ENCODE data around the gene NME3. TPM values are rescaled to one million over a fixed set of nuclear protein-coding genes. Genes with fewer than 3 reads are reported as not detected.

NME3 gene
- total and polyA plus RNA-seq, 2 of the 13 experiments (the other 11 are each of a cell fraction or from before 2014, with no cell fraction given): 10.4 to 15.9 TPM

GRCh38 chr16:1723450-1724147 lies 47.7 kb downstream of the NME3 start (continued):
- TF ChIP-seq ZNF660 (CRISPR knock-in tag; IDR thresholded peaks at IDR 0.05; ENCODE audit: borderline replicate concordance, low read depth): no peak

DNA sequence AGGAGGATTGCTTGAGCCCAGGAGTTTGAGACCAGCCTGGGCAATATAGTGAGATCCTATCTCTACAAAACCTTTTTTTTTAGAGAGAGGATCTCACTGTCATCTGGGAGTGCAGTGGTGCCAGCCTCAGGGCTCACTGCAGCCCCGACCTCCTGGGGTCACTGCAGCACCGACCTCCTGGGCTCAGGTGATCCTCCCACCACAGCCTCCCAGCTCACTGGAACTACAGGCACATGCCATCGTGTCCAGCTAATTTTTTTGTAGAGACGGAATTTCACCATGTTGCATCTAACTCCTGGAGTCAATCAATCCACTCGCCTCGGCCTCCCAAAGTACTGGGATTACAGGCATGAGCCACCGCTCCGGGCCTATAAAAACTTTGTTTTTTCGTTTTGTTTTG lies 50.0 kb downstream of the NME3 start:
- no peaks in the 10 kb centered on the region for H3K27me3 ChIP-seq (ENCODE audit: control insufficient read depth in 1 of 2, insufficient read depth in 2 of 2, low read length in 2 of 2)
- no TSS peak for BruUV-seq (replicated peaks)
- ChIA-PET POLR2A (no interaction called here), CTCF (ENCODE audit: low intra/inter-chr PET ratio, low total read pairs) (no interaction called here)
- H4K20me1 ChIP-seq (ENCODE audit: insufficient read depth, low read length): peaks cover 10% of the 10 kb centered on the region
- no peak for FAIRE-seq
- peaks cover 10 to 14% of the 10 kb centered on the region in 2 experiments; a peak in 4 of 5 replicates for H3K36me3 ChIP-seq (replicated peaks in 1 of 2; ENCODE audit: control insufficient read depth in 1 of 2, insufficient read depth in 2 of 2, low read length in 2 of 2)
- no peak overlapping the region for H3K4me3 ChIP-seq (replicated peaks in 1 of 3; ENCODE audit: insufficient read depth in 1 of 3, low read depth in 2 of 3, low read length in 3 of 3)
- 90% methylated on average over 9 of the region's 9 CpGs for WGBS (ENCODE audit: low lambda C conversion rate)
- no peak for DNase-seq (ENCODE audit: low spot score)
- no peaks in the 10 kb centered on the region for H3K9me3 ChIP-seq (ENCODE audit: low read length)
- peaks cover 18% of the 10 kb centered on the region for H3K79me2 ChIP-seq (ENCODE audit: insufficient read depth, low read length)
- no peak for ATAC-seq
- H3K4me1 ChIP-seq (ENCODE audit: insufficient read depth, low read length): peaks cover 52% of the 10 kb centered on the region
- no peak overlapping the region for H3K9ac ChIP-seq (ENCODE audit: insufficient read depth, low read depth, low read length)
- H2AFZ ChIP-seq (ENCODE audit: low read length): no peak overlapping the region
- no peak overlapping the region for H3K27ac ChIP-seq (ENCODE audit: extremely low read length, insufficient read depth, low read length)
- intact Hi-C loops (cut with micrococcal nuclease; ENCODE audit: unreplicated experiment): no loop called here
- in situ Hi-C loops (cut with HindIII; ENCODE audit: extremely low pct_ligation_motif_present, low pct_unique_long_range_greater_than_20kb): no loop called here
- no peak overlapping the region for H3K4me2 ChIP-seq (ENCODE audit: low read depth, low read length)
- TF ChIP-seq ZNF770 (CRISPR knock-in tag; IDR thresholded peaks at IDR 0.05) (peak; percentile 71), KDM1A (CRISPR knock-in tag; IDR thresholded peaks at IDR 0.05) (no peak), SUZ12 (IDR thresholded peaks at IDR 0.05; ENCODE audit: low read depth, low read length) (no peak), FOXA1 (IDR thresholded peaks at IDR 0.05) (no peak), FOXA1 (CRISPR knock-in tag; IDR thresholded peaks at IDR 0.05) (no peak), THRA (CRISPR knock-in tag; IDR thresholded peaks at IDR 0.05; ENCODE audit: borderline replicate concordance) (no peak), ISL2 (CRISPR knock-in tag; IDR thresholded peaks at IDR 0.05) (no peak), ATF7 (IDR thresholded peaks at IDR 0.05) (no peak), ATF7 (CRISPR knock-in tag; IDR thresholded peaks at IDR 0.05) (no peak), ZHX1 (CRISPR knock-in tag; IDR thresholded peaks at IDR 0.05; ENCODE audit: low read depth) (no peak), ZNF121 (CRISPR knock-in tag; IDR thresholded peaks at IDR 0.05) (0 out of 2 replicates have a peak, but pooled peaks have one; percentile 36), RAD21 (CRISPR knock-in tag; IDR thresholded peaks at IDR 0.05) (no peak), SAFB2 (CRISPR knock-in tag; IDR thresholded peaks at IDR 0.05; ENCODE audit: borderline replicate concordance, low read depth) (no peak), ZBTB21 (CRISPR knock-in tag; IDR thresholded peaks at IDR 0.05) (no peak)
- TF ChIP-seq, protein P1, sequence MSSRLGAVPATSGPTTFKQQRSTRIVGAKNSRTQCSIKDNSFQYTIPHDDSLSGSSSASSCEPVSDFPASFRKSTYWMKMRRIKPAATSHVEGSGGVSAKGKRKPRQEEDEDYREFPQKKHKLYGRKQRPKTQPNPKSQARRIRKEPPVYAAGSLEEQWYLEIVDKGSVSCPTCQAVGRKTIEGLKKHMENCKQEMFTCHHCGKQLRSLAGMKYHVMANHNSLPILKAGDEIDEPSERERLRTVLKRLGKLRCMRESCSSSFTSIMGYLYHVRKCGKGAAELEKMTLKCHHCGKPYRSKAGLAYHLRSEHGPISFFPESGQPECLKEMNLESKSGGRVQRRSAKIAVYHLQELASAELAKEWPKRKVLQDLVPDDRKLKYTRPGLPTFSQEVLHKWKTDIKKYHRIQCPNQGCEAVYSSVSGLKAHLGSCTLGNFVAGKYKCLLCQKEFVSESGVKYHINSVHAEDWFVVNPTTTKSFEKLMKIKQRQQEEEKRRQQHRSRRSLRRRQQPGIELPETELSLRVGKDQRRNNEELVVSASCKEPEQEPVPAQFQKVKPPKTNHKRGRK (CRISPR knock-in tag; IDR thresholded peaks at IDR 0.05): no peak

Measured in HepG2 (cell line).